ENCODE results near the gene GRM7.

The GRM7 gene

DNA sequence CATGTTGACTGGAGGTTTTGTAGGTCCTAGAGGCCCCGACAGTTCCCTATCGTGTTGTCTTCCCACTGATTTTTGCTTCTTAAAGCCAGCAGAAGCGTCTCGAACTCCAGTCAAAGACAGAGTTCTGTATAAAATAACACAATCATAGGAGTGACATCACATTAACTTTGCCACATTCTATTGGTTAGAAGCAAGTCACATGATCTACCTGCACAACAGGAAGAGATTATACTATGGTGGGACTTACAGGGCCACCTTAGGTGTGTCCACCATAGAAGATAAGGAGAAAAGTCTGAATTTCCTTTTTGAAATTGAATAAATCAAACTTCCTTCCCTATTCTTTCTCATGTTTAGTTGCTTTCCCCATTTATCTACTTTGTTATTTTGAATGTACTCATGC is 365.5 kb downstream of the GRM7 start:
- Histone ChIP-seq H3K36me3 (replicated peaks; ENCODE audit: insufficient read depth, low read length) (no peaks in the 10 kb centered on the region), H3K4me2 (ENCODE audit: low read depth, low read length) (no peak overlapping the region), H3K9me3 (replicated peaks; ENCODE audit: insufficient read depth, low read length) (no peaks in the 10 kb centered on the region), H3K27ac (ENCODE audit: low read length) (no peak overlapping the region), H2AFZ (ENCODE audit: low read length) (no peak overlapping the region), H3K4me3 (ENCODE audit: low read length) (no peak overlapping the region), H3K27me3 (replicated peaks; ENCODE audit: insufficient read depth, low read length) (no peaks in the 10 kb centered on the region), H3F3A (ENCODE audit: insufficient read depth, low read length) (no peaks in the 10 kb centered on the region), H3K79me2 (ENCODE audit: low read length) (no peaks in the 10 kb centered on the region), H3K4me1 (ENCODE audit: low read length) (no peaks in the 10 kb centered on the region), H3K9ac (ENCODE audit: low read length) (no peak overlapping the region), H3K9me2 (replicated peaks; ENCODE audit: insufficient read depth, low read length) (no peaks in the 10 kb centered on the region), H4K20me1 (ENCODE audit: insufficient read depth, low read length) (no peaks in the 10 kb centered on the region)
- TF ChIP-seq EZH2phosphoT487 (IDR thresholded peaks at IDR 0.05; ENCODE audit: low read length): no peak
- no peak for TF ChIP-seq EZH2 (optimal IDR thresholded peaks at IDR 0.05; ENCODE audit: low read depth, low read length)
- TF ChIP-seq, protein P1, sequence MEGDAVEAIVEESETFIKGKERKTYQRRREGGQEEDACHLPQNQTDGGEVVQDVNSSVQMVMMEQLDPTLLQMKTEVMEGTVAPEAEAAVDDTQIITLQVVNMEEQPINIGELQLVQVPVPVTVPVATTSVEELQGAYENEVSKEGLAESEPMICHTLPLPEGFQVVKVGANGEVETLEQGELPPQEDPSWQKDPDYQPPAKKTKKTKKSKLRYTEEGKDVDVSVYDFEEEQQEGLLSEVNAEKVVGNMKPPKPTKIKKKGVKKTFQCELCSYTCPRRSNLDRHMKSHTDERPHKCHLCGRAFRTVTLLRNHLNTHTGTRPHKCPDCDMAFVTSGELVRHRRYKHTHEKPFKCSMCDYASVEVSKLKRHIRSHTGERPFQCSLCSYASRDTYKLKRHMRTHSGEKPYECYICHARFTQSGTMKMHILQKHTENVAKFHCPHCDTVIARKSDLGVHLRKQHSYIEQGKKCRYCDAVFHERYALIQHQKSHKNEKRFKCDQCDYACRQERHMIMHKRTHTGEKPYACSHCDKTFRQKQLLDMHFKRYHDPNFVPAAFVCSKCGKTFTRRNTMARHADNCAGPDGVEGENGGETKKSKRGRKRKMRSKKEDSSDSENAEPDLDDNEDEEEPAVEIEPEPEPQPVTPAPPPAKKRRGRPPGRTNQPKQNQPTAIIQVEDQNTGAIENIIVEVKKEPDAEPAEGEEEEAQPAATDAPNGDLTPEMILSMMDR (IDR thresholded peaks at IDR 0.05; ENCODE audit: low read length): no peak
- DNase-seq: no peak

DNA sequence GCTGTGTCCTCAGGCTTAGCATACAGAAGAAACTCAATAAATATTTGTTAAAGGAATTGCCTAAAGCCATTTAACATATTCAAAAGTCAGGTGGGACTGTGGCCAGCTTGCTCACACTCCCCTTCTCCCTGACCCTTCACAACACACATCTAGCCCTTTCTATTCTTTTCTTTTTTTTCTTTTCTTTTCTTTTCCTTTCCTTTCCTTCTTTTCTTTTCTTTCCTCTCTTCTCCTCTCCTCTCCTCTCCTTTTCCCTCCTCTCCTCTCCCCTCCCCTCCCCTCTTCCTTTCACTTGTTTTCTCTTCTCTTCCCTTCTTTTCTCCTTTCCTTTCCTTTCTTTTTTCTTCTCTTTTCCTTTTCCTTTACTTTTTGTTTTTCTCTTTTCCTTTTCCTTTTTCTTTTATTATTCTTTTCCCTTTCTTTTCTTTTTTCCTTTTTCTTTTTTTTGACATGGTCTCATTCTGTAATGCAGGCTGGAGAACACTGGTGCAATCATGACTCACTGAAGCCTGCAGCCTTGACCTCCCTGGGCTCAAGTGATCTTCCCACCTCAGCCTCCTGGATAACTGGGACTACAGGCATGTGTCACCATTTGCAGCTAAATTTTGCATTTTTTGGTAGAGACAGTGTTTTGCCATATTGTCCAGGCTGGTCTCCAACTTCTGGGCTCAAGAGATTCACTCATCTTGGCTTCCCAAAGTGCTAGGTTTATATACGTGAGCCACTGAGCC is 377.8 kb downstream of the GRM7 start:
- H3K9me2 ChIP-seq (replicated peaks; ENCODE audit: insufficient read depth, low read length): no peaks in the 10 kb centered on the region

DNA sequence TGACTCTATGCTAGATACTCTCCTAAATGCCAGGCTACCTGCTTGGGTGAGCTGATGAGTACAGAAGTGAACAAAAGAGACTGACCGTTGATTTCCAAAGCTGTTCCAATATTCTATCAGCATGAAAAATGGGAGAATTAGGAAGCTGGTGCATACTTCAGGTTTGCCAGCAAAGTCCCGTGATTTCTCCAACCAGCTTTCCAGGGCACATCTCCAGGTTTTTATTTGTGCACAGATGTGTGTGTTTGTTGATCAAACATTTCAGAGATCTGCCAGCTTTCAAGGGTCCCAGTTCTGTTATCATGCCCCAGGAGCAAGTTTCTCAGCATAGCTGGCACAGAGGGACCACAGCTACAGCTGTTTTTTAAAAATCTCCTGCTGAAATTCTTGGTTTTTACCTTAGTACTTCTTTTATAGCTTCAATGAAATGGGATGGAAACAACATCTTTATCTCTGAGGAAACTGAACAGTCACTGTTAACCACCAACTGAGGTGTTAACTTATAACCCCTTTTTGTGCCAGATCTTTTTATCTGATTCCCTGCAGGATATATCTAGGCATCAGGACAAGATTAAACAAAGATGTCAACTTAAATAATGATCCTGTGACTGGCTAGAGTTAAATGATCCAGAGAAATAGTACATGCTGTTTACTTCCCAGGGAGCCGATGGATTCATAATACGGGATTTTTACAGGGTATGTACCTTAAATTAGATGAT is 380.8 kb downstream of the GRM7 start:
- no peaks in the 10 kb centered on the region for H3K27me3 ChIP-seq (replicated peaks; ENCODE audit: insufficient read depth, low read length)
- no peak overlapping the region for H3K4me2 ChIP-seq (ENCODE audit: low read depth, low read length)
- H3K9me3 ChIP-seq (replicated peaks; ENCODE audit: insufficient read depth, low read length): no peaks in the 10 kb centered on the region
- no peaks in the 10 kb centered on the region for H3F3A ChIP-seq (ENCODE audit: insufficient read depth, low read length)
- no peak for DNase-seq
- H3K4me1 ChIP-seq (ENCODE audit: low read length): no peaks in the 10 kb centered on the region
- no peaks in the 10 kb centered on the region for H3K9me2 ChIP-seq (replicated peaks; ENCODE audit: insufficient read depth, low read length)
- H3K79me2 ChIP-seq (ENCODE audit: low read length): no peaks in the 10 kb centered on the region
- no peaks in the 10 kb centered on the region for H3K36me3 ChIP-seq (replicated peaks; ENCODE audit: insufficient read depth, low read length)
- no peak overlapping the region for H3K27ac ChIP-seq (ENCODE audit: low read length)
- no peak overlapping the region for H3K4me3 ChIP-seq (ENCODE audit: low read length)
- no peak overlapping the region for H2AFZ ChIP-seq (ENCODE audit: low read length)
- H3K9ac ChIP-seq (ENCODE audit: low read length): no peak overlapping the region
- no peaks in the 10 kb centered on the region for H4K20me1 ChIP-seq (ENCODE audit: insufficient read depth, low read length)
- TF ChIP-seq, protein P1 (IDR thresholded peaks at IDR 0.05; ENCODE audit: low read length): no peak
- no peak for TF ChIP-seq EZH2 (optimal IDR thresholded peaks at IDR 0.05; ENCODE audit: low read depth, low read length)
- TF ChIP-seq EZH2phosphoT487 (IDR thresholded peaks at IDR 0.05; ENCODE audit: low read length): no peak

More for the DNA sequence above, 377.8 kb downstream of the GRM7 start:
- H2AFZ ChIP-seq (ENCODE audit: low read length): no peak overlapping the region
- no peaks in the 10 kb centered on the region for H3F3A ChIP-seq (ENCODE audit: insufficient read depth, low read length)
- H3K27me3 ChIP-seq (replicated peaks; ENCODE audit: insufficient read depth, low read length): no peaks in the 10 kb centered on the region
- H3K36me3 ChIP-seq (replicated peaks; ENCODE audit: insufficient read depth, low read length): no peaks in the 10 kb centered on the region
- H3K4me3 ChIP-seq (ENCODE audit: low read length): no peak overlapping the region
- no peak overlapping the region for H3K9ac ChIP-seq (ENCODE audit: low read length)
- H4K20me1 ChIP-seq (ENCODE audit: insufficient read depth, low read length): no peaks in the 10 kb centered on the region
- H3K9me3 ChIP-seq (replicated peaks; ENCODE audit: insufficient read depth, low read length): no peaks in the 10 kb centered on the region
- no peak for DNase-seq
- TF ChIP-seq EZH2phosphoT487 (IDR thresholded peaks at IDR 0.05; ENCODE audit: low read length) (no peak), EZH2 (optimal IDR thresholded peaks at IDR 0.05; ENCODE audit: low read depth, low read length) (no peak)
- TF ChIP-seq, protein P1 (IDR thresholded peaks at IDR 0.05; ENCODE audit: low read length): no peak
- H3K79me2 ChIP-seq (ENCODE audit: low read length): no peaks in the 10 kb centered on the region
- H3K27ac ChIP-seq (ENCODE audit: low read length): no peak overlapping the region
- no peak overlapping the region for H3K4me2 ChIP-seq (ENCODE audit: low read depth, low read length)
- no peaks in the 10 kb centered on the region for H3K4me1 ChIP-seq (ENCODE audit: low read length)
